Hippocampal formation (tissue), 2 donors: ENCODE results near the gene AP3D1.
"Not testable (repeated sequence)": the region's sequence is repeated elsewhere in the genome, so short reads cannot be mapped to it uniquely, and the experiment has no call there.

ENCODE experiments used
- DNase-seq, 2 donors: peaks; one replicate each; lab custom pipeline; 2025; lab: John Stamatoyannopoulos, UW

AP3D1 gene

DNA sequence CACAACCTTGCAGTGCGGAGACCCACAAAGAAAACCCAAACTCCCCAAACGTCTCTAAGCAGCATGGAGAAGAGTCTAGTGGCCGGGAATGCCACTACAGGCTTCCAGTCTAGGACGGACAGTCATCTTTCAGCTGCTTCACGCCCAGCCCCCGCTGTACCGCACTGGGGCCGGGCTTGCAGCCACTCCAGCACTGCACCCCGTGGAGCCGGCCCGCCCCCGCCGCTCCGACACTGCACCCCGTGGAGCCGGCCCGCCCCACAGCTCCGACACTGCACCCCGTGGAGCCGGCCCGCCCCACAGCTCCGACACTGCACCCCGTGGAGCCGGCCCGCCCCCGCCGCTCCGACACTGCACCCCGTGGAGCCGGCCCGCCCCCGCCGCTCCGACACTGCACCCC is 23.1 kb downstream of the AP3D1 start:
- DNase-seq = not testable (repeated sequence)

DNA sequence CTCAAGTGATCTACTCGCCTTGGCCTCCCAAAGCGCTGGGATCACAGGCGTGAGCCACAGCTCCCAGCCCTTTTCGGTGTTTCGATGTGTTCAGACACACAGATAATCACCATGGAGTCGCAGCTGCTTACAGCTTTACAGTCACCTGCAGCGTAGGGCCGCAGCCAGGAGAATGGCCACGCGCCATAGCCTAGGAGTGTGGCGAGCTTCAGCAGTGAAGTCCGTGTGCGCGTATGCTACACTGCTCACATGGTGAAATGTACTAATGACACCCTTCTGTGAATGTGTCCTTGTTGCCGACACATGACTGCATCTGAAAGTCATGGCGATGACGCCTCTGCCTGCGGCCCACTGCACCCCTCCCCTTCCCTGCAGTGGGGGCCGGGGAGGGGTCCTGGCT is 23.6 kb downstream of the AP3D1 start:
- no peak for DNase-seq

DNA sequence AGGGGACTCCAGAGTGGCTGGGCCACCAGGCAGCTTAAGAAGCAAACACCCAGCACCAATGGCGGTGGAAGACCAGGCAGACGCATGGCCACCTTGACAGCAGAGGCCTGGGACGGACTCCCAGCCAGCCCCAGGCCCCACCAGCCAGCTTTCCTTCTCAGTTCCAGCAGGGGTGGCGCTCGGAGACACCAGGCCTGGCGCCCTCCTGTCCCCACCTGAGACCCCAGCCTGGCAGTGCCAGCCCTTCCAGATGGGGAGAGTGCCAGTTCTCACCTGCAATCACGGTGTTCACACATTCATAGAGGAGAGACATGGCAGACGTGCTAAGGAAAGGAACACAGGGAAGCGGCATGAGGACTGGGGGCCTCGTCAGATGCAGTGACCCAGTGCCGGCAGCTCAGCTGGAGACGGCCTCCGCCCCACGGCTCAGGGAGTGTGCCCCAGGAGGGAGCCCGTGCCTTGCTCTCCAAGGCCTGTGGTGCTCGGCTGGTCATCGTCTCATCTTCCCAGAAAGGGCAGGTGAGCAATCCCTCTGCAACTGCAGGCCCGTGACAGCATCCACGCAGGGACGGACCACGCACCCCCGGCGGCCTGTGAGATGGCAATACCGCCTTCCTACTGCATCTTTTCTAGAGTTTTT is 24.4 kb downstream of the AP3D1 start:
- no peak for DNase-seq

DNA sequence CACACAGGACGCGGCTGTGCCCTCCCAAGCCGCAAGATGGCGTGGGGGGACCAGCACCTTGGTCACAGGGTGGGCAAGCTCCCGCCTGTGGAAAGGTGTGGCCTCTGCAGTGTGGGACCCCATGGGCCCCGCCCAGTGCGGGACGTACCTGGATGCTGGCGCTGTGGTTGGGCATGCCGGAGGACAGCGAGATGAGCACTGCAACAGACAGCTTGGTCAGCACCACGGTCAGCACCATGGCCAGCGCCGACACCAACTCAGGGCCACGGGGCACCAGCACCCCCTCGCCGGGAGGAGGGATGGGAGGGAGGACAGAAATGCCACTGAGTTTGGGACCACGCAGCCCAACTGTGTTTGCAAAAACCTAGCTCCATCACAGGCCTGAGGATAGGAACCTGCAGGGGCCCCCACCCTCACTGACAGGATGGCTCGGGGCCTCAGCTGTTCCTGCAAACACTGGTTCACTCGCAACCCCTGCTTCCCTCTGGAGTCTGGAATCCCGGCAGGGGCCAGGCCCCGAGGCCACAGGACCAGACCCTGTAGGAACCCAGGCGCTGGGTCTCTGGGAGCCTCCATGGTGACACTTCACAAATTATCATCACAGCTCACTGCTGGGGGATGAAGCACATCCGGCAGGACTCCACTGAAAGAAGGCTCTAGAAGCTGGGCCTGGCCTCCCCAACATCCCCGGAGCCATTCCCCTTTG is 27.5 kb downstream of the AP3D1 start:
- no peak for DNase-seq

DNA sequence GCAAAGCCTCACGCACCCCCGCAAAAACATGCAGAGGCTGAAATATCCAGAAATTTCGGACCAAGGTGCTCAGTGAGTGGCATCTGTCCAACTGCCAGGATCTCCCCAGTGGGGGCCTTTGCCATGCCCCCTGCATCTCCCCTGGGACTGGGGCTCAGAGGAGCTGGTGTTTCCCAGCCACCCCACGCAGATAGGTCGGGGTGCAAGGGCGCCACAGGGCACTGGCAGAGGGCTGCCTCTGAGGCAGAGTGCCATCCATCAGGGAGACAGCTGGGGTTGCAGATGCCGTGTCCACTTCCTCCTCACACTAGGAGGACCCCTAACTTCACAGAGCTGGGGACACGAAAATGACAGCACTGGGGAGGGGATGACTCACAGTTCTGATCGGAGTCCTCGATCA is 28.4 kb downstream of the AP3D1 start:
- DNase-seq = no peak

DNA sequence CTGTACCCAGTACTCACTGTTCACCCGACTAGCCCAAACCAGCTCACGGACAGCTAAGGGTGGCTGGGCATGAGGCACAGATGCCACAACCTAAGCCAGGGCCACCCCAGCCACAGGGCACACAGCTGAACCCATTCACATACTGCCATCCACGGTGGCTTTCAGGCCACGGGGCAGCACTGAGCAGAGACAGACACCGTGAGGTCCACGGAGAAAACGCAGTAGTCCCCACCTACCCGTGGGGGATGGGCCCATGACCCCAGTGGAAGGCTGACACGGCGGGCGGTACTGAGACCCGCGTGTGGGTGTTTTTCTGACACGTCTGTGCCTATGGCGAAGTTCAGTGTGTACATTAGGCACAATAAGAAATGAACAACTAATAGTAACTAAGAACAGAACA is 29.1 kb downstream of the AP3D1 start:
- no peak for DNase-seq

DNA sequence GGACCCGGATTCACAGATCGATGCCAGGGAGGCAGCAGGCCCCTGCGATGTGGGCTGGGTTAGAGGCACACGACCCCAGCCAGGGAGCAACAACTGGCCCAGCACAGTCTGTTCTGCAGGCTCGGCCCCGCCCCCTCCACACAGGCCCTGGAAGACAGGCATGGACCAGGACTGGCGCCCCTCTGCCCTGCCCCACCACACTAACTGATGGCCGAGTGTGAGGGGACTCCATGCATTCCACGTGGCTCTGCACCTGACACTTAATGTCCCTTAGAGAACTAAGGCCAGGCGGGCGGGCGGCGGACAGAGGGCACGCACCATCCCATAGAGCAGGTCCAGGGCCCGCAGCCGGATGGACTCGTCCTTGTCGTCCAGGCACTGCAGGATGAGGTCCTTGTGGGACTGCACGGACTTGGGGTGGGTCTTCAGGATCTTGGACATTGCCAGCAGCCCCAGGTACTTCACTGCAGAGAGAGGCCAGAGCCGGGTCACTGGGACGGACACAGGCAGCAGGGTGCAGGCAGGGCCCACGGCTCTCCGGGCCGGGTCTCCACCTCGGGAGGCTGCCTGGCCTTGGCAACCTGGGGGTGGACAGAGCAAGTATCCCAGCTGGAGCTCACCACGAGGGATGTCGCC is 29.8 kb downstream of the AP3D1 start:
- no peak for DNase-seq

DNA sequence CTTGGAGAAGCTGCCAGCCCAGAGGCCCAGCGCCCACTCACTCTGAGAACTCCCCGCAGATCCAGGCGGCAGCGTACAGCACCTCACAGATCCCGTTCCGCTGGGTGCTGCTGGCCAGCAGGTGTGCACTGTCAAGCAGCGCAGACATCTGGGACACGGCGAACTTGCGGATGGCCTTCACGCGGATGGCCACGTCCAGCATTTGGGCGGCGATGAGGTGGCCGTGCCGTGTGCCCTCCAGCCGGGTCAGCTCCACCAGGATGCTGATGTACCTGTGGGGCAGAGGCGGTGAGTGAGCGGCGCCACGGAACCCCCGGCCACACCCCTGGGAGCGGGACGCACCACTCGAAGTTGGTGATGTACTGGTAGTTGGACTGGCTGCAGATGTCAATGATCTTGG is 30.5 kb downstream of the AP3D1 start:
- DNase-seq = no peak

DNA sequence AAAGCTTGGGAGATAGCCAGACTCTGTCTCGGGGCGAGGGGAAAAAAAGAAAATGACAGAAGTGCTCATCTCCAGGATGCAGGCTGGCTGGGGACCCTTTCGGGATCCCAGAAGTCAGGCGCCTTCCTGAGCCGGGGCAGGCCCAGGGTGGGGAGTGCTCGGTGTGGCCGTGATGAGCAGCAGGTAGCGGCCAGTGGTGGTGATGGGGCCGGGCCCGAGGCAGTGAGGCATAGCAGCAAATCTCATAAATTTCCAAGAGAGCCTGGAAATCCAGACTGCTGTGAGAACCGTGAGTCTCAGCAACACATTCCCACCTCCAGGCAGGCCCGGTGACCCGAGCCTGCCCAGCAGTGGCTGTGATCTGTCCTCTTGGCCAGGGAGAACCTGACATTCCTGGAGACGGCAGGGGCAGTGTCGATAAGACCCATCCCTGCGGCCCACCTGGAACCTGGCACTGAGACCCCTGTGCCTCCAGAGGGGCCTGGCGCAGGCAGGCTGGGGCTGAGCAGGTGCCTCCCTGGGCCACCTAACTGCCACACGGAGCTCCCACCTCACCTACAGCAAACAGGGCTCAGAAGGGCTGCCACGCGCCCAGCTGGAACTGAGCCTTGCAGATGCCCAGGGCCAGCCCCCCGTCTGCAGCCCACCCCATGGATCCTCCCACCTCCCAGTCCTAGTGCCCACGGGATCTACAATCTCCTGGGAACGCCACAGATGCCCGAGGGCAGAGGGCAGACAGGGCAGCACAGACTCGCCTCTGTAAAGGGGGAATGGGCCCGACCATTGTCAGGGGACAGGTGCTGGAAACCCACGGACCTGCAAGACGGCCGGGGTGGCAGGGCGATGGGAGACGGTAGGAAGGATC is 31.2 kb downstream of the AP3D1 start:
- DNase-seq = no peak

DNA sequence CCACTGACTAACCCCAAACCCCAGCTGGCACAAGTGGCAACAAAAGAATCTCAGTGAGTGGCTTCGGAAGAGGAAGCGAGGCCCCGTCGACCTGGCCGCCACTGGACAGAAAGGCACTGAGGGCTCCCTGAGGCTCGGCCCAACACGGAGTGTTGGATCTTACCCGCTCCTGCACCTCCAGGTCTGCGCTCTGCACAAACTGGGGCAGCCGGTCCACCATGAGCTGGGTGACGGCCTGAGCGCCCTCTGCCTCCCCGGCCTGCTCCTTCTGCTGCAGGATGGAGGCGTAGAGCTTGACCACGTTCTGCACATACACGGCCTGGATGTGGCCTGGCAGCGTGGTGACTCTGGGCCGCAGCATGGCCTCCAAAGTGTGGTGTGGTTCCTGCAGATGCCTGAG is 32.9 kb downstream of the AP3D1 start:
- no peak for DNase-seq

DNA sequence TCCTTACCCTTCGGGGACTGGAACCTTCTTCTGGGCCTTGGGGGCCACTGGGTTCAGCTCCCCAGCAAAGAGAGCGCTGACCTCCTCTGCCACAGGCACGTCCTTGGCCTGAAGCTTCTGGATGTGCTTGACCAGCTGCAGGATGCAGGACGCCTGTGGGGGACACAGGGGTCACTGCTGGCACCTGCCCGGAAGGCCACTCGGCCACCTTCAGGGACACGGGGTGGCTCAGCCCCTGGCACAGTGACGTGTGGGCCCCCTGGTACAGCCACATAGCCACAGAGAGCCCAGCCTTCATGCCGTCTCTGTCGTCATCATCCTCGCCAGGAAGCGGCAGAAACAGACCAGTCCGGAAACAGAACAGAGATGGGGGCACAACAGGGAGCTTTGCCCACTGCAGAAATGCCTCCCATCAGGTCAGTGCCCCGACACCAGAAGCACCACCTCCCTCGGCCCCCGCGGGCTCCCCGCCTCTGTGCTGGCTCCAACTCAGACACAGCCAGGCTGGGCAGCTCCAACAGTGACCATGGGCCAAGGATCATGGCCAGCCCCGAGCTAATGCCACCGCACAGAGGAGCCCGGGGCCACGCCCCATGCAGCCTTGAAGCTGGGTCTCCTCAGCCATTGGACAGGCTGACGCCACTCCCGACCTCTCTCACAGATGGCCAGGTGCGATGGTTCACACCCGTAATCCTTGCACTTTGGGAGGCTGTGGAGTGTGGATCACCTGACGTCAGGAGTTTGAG is 34.0 kb downstream of the AP3D1 start:
- no peak for DNase-seq

DNA sequence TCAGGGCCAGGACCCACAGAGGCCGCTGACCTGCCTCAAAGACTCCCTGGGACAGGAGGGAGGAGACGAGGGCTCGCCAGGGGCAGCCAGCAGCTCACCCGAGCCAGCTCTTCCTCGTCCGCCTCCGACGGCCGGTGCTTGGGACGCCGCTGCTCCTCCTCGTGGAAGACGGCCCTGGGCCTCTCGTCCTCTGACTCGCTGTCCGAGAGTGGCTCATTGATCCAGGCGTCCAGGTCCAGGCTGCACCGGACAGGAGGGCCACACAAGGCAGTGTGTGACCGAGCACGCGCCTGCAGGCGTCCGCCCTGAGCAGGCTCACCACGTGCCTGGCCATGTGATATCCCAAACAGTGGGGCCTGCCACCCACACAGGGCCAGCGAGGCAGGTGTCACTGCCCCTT is 34.9 kb downstream of the AP3D1 start:
- DNase-seq = no peak

DNA sequence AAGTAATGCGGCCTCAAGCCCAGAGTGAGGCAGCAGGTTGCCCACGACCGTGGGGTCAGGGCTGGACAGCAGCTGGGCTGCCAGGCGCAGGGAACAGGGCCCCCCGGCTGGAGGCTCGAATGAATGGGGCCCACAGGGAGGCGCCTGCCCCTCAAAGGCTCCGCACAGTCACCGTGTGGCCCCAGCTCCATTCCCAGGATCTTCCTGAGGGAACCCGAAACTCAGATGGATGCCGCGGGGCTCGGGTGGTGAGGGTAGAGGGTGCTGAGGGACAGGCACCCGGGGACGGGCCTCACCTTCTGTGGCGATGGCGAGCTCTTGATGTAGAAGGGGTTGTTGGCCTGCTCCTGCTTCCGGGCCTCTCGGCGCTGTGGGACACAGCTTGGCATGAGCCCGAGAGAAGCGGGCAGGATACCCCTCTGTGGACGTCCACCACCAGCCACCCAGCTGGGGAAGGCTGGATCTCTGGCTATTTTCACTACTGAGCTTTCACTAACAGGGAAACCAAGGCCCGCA is 35.4 kb downstream of the AP3D1 start:
- DNase-seq = no peak

DNA sequence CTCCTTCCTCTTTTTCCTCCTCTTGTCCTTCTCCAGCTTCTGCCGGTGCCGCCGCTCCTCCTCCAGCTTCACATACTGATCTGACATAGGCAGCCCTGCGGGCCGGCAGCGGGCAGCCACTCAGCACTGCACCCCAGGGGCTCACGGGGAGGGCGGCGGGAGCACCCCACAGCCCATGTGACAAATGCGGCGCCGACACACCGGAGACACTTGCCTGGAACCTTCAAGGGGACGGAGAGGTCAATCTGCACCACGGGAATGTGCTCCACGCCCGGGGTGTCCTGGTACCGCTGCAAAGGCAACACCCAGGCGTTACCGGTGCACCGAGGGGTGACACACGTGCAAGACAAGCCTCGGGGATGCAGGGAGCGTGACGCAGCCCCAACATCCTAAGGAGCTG is 36.0 kb downstream of the AP3D1 start:
- DNase-seq = no peak

DNA sequence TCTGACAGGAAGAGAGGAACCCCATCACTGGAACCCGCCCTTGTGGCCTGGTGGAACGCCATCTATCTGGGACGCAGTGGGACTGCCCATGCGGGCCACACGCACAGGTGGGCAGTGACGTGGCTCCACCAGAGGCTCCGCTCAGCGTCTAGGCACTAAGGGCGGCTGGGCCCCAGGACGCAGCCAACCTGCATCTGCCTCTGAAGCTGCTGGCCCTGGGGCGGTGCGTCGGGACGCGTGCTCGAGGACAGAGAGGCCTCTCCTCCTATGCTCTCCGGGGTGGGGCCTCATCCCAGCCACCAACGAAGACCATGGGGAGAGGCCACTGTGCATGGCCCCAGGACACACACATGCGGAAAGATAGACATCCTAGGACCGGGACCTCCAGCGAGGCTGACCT is 36.5 kb downstream of the AP3D1 start:
- no peak for DNase-seq

DNA sequence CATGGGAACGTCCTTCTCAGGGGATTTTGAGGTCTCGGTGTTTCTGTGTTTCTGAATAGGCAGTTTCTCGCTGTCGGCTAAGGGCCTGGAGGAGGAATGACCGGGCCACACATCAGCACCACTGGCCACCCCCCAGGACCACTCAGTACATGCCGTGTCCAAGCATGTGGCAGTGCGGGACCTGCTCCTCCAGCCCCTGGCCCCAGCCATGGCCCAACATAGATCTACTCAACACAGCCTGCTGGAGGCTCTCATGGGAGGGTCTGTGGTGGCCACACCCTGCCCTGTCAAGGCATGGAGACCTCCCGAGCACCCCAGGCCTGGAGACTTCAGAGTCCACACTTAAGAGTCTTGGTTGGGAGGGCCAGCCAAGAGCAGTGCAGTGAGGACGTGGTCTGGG is 37.1 kb downstream of the AP3D1 start:
- DNase-seq = no peak

DNA sequence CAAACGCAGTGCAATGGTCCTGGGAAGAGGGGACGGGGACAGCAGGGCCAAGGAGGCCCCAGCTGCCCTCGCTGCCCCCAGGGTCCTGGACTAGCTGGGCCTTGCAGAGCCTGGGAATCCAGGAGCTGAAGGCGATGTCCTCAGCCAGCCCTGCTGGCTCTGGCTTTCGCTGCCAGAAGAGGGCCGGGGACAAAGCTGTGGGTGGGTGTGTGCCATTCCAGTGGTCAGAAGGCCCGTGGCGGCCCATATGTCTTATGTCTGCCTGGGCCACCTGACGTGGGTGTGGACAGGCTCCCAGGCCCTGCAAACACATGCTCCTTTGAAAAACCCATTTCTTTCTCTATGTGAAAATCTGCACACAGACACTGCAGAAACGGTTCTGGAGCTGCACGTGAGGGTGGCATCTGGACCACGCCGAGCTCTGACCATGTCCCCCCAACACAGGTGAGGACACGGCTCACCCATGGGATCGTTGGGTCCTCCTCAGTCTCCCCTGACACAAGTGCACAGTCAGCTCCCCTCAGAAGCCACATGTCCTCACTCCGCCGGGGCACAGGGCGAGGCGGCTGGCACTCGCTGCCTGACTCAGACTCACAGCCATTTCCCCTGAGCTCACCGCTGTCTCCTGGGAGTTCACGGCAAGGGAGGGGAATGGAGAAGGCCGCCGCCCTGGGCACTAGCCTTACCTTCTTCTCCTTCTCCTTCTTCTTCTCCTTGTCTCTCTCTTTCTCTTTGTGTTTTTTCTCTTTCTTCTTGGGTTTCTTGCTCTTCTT is 37.7 kb downstream of the AP3D1 start:
- no peak for DNase-seq

DNA sequence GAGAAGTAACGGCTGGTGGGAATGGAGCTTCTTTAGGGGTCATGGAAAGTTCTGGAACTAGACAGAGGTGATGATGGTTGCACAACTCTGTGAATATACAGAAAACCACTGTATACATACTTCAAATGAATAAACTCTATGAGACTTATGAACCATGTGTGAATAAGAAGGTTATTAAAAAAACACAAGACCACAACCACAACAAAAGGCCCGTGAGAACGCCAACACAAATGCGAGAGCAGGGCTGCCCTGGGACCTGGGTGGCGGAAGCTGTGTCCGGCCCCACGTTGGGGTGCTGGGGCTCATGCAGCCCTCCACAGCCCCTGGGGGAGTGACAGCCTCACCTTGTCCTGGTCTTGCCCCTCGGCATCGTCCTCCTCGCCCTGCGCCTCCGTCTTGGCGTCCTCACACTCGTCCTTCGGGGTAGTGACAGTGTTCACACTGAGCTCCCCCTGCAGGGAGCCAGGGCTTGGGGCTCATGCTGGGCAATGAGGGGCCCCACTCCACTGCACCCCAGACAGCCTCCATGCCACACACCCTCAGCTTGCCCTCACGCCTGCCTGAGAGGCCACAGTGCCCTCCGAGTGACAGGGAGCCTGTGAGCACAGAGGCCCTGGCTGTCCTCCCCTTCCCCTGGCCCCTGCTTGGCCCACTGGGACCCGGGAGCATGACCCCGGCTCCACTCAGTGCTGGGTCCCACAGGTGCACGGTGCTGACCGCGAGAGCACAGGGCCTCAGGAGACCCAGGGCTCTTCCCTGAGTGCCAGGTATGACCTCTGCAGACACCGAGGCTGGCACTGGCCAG is 38.6 kb downstream of the AP3D1 start:
- no peak for DNase-seq

DNA sequence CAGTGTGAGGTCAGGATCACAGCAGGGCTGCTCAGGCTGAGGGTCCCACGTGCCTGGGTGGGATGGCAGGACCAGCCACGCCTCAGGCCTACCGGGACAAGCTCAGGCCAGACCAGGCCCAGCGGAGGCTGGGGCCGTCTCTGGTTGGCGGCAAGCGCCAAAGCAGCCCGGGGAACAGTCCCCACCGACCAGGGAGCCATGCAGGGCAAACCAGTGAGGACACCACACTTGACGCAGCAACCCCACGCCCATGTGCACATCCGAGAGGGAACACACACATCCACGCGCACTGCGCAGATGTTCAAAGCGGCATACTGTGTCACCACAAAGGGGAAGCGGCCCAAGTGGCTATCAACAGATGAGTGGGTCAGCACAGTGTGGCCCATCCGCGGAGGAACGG is 39.5 kb downstream of the AP3D1 start:
- DNase-seq = no peak

DNA sequence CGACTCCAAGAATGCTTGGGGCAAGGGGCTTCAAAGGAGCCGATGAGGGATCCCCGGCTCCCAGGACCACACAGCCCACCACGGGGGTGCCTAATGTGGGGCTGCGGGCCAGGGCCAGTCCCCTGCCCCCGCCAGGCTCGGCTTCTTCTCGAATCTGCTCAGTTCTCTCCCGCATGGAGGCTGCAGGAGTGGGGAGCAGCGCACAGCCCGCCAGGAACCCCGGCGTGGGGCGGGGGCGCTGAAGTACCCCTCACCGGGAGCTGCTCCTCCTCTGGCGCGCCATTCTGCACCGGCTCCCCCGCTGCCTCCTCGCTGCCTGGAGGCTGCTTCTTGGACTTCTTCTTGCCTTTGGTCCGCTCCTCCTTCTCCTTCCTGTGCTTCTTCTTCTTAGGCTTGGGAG is 39.9 kb downstream of the AP3D1 start:
- no peak for DNase-seq
